Lower lobe of right lung (tissue), 2 donors: ENCODE measurements around the gene ROR1. TPM values are rescaled to one million over a fixed set of nuclear protein-coding genes. Genes with fewer than 3 reads are reported as not detected.

Source experiments
- ATAC-seq, 2 donors: fragments of 200-7000 bp; cut with Tn5 transposase; one replicate each; pipeline ENCODE4 v1.9.1; 2020 to 2022; ENCODE audit warnings: mild to moderate bottlenecking in 2 of 2, moderate library complexity in 2 of 2
- DNase-seq: peaks from one replicate; pipeline ENCODE4 v3.0.0-alpha.2; 2020
- H3K27ac ChIP-seq: fragments of 200-600 bp; one replicate; pipeline ENCODE4 v1.8.0; 2022
- H3K27me3 ChIP-seq: fragments of 200-600 bp; one replicate; pipeline ENCODE4 v1.8.0; 2022; ENCODE audit warnings: low read depth
- H3K36me3 ChIP-seq: fragments of 200-600 bp; one replicate; pipeline ENCODE4 v1.8.0; 2022; ENCODE audit warnings: mild to moderate bottlenecking
- H3K4me1 ChIP-seq: fragments of 200-600 bp; one replicate; pipeline ENCODE4 v1.8.0; 2022
- H3K4me3 ChIP-seq: fragments of 200-600 bp; one replicate; pipeline ENCODE4 v1.8.0; 2022; ENCODE audit warnings: mild to moderate bottlenecking
- H3K9me3 ChIP-seq: fragments of 200-600 bp; one replicate; pipeline ENCODE4 v1.8.0; 2022
- CTCF ChIP-seq: fragments of 200-600 bp; IDR thresholded peaks from one replicate; pipeline ENCODE4 v1.8.0; 2022; ENCODE audit warnings: antibody characterized with exemption, mild to moderate bottlenecking
- intact Hi-C: fragments of 100-400 bp; cut with DNase I; formaldehyde crosslinking; loops from one replicate; pipeline ENCODE4 v1.11.0; 2022
- total RNA-seq: library from RNA; stranded (reverse); fragmentation: NEBNext Ultra II Directional; extraction: Animal tissue kit (Norgen Biotek cat#: 25700); gene quantifications from one replicate; pipeline ENCODE4 v1.2.1, GENCODE V29; 2021
- donor health status: DM: no; HTN: yes; CAD: no; lungs with severe emphysema.

ROR1 gene
- total RNA-seq, 1 donor from 2014 or later = 15.8 TPM

- peak; percentile 21 to 66 for ATAC-seq
- Histone ChIP-seq H3K27me3 (no peaks in the 10 kb centered on the region), H3K4me3 (no peak overlapping the region), H3K36me3 (no peaks in the 10 kb centered on the region), H3K27ac (no peak overlapping the region), H3K4me1 (peaks cover 25% of the 10 kb centered on the region), H3K9me3 (no peaks in the 10 kb centered on the region)
- intact Hi-C loops = no loop called here
- no peak for DNase-seq
- no peak for TF ChIP-seq CTCF
Measured at GRCh38 chr1:64039390-64039926, 265.6 kb downstream of the ROR1 start.

- Histone ChIP-seq H3K36me3 (no peaks in the 10 kb centered on the region), H3K4me3 (no peak overlapping the region), H3K4me1 (peaks cover 25% of the 10 kb centered on the region), H3K27me3 (no peaks in the 10 kb centered on the region), H3K27ac (peak overlapping the region; percentile 47), H3K9me3 (no peaks in the 10 kb centered on the region)
- DNase-seq (no peak), ATAC-seq (peak in 1 of 2 donors; percentile 56)
- intact Hi-C loops = no loop called here
- TF ChIP-seq CTCF = no peak
Measured at GRCh38 chr1:64041371-64042131, 267.7 kb downstream of the ROR1 start.

GRCh38 chr1:64042331-64043100 lies 268.7 kb downstream of the ROR1 start:
- Histone ChIP-seq H3K36me3 (no peaks in the 10 kb centered on the region), H3K9me3 (no peaks in the 10 kb centered on the region), H3K27me3 (no peaks in the 10 kb centered on the region), H3K4me3 (no peak overlapping the region), H3K4me1 (peaks cover 25% of the 10 kb centered on the region), H3K27ac (peak overlapping the region; percentile 47)
- no peak for DNase-seq
- peak; percentile 81 to 91 for ATAC-seq
- TF ChIP-seq CTCF = no peak
- intact Hi-C loops = no loop called here

GRCh38 chr1:64043288-64043687 lies 269.5 kb downstream of the ROR1 start:
- ATAC-seq = no peak
- no peak for TF ChIP-seq CTCF
- intact Hi-C loops = no loop called here
- DNase-seq = no peak
- Histone ChIP-seq H3K4me1 (peaks cover 23% of the 10 kb centered on the region), H3K9me3 (no peaks in the 10 kb centered on the region), H3K36me3 (no peaks in the 10 kb centered on the region), H3K27me3 (no peaks in the 10 kb centered on the region), H3K27ac (peak overlapping the region; percentile 20), H3K4me3 (no peak overlapping the region)

GRCh38 chr1:64043976-64044375 lies 270.2 kb downstream of the ROR1 start:
- Histone ChIP-seq H3K36me3 (no peaks in the 10 kb centered on the region), H3K9me3 (no peaks in the 10 kb centered on the region), H3K27me3 (no peaks in the 10 kb centered on the region), H3K27ac (no peak overlapping the region), H3K4me3 (no peak overlapping the region), H3K4me1 (peaks cover 16% of the 10 kb centered on the region)
- ATAC-seq (no peak), DNase-seq (no peak)
- intact Hi-C loops = no loop called here
- TF ChIP-seq CTCF = no peak
